GM18861 (cell line): ENCODE measurements around the gene TTK.
A peak's percentile ranks its signal among the peaks of the same experiment; 100 is the strongest.
"Not testable (repeated sequence)": the region's sequence is repeated elsewhere in the genome, so short reads cannot be mapped to it uniquely, and the experiment has no call there.

Experiments used
- ATAC-seq: cut with Tn5 transposase; IDR thresholded peaks from one replicate; pipeline ENCODE4 v1.9.1; 2021; ENCODE audit not compliant: unreplicated experiment

Gene TTK

GRCh38 chr6:80021131-80021530 lies 16.7 kb downstream of the TTK start:
- no peak for ATAC-seq

GRCh38 chr6:80021591-80021990 lies 17.1 kb downstream of the TTK start:
- ATAC-seq: no peak

- ATAC-seq: no peak
Measured at GRCh38 chr6:80022803-80023202, 18.4 kb downstream of the TTK start.

DNA sequence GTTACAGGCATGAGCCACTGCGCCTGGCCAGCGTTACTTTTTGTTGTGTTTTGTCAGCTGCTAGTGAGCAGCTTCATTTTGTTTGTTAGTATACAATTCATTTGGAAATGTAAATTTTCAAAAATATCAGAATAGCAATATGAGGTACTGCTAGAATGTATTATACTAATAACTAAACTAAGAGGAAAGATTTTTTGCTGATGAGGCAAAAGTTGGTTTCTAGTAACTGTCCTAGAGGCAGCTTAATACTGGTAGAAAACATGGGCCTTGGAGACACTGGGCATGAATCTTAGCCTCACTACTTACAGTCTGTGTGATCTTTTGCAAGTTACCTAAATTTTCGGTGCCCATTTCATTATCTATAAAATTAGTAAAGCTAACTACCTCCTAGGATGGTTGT lies 24.1 kb downstream of the TTK start:
- no peak for ATAC-seq

DNA sequence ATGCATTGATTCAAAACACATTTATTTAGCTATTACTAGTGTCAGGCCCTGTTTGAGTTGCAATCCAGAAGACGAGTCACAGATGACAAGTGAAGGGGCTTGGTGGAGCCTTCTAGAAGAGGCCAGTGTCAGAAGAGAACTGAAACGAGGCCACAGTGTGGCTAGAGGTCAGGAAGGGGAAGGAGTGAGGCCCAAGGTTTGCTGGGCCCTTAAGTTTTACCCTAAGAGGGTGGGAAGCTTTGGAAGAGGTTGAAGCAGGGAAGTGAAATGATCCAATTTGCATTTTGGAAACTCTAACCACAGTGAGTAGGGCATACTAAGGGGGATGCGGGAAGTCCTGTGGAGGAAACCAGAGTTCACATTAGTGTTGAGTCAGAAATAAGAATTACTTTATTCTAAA lies 25.0 kb downstream of the TTK start:
- peak; percentile 61 for ATAC-seq

DNA sequence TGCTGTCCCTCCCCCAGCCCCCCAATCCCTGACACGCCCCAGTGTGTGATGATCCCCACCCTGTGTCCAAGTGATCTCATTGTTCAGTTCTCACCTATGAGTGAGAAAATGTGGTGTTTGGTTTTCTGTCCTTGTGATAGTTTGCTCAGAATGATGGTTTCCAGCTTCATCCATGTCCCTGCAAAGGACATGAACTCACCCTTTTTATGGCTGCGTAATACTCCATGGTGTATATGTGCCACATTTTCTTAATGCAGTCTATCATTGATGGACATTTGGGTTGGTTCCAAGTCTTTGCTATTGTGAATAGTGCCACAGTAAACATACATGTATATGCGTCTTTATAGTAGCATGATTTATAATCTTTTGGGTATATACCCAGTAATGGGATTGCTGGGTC lies 43.8 kb downstream of the TTK start:
- ATAC-seq: not testable (repeated sequence)

- no peak for ATAC-seq
Measured at GRCh38 chr6:80060774-80061173, 56.3 kb downstream of the TTK start.

GRCh38 chr6:80068146-80068545 lies 63.7 kb downstream of the TTK start:
- not testable (repeated sequence) for ATAC-seq

- not testable (repeated sequence) for ATAC-seq
Measured at GRCh38 chr6:80070431-80070830, 66.0 kb downstream of the TTK start.

DNA sequence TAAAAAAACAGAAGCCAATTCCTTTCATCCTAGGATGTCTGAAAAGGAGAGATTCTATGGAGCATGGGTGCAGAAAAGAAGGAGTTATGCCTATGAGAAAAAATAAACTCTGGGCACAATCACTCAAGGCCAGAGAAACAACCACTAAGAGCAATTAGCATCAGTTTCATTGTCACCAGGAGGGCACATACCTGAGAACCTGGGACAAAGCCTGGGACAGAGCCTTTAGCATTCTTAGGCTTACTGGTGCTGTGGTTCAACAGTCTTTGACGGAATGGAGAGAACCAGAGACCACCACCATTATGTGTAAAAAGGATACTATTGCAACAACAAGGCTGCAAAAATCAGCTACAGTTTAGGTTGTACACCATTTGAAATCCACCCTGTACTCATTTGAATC lies 72.6 kb downstream of the TTK start:
- no peak for ATAC-seq

DNA sequence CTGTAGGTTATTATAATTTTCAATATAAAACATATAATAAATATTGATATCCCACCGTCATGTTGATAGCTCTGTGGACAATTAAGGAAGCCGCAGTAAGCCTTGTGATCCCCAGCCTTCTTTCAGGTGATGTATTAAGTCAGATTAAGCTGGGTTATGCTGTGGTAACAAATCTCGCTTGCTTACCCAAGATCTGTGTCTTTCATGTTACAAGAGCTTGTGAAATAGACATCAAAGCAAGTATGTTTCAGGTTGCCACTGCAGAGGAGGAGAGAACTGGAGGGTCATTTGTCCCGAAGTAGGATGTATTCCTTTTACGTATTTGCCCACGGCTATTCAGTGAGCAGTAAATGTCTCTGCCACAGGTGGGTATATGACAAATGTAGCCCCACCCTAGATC lies 84.2 kb downstream of the TTK start:
- no peak for ATAC-seq

DNA sequence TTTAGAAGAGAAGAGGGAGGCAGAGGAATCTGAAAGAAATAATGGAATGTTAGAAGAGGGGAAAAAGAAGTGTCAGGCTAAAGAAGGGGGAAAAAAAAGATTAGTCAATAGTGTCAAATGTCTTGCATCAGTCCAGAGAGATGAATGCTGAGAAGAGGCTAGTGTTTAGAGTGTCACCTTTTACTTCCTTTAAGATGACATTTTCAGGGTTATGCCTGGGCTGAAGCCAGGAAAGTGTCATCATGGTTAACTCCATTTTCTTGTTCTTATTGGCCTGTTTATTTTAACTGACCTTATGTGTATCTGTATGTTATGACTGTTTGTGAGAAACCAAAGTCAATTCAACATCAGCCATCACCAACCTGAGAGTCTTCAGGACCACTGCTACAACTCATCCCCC lies 87.1 kb downstream of the TTK start:
- ATAC-seq: no peak
